H1 (cell line): Measurements from ENCODE around the gene DDX42.

Source experiments
- ATF3 ChIP-seq: IDR thresholded peaks from 2 replicates; pipeline ENCODE4 v1.6.1; 2011; ENCODE audit warnings: low read depth, mild to moderate bottlenecking, low read length; ENCODE audit not compliant: insufficient read depth
- CTCF ChIP-seq, 3 experiments: IDR thresholded peaks; 1 replicate in 2 of 3; 2 replicates in 1 of 3; pipeline versions ENCODE4 v1.5.1 to v1.6.1; 2011; ENCODE audit warnings: low read length in 3 of 3, mild to moderate bottlenecking in 3 of 3, inconsistent platforms in 2 of 3, low read depth in 1 of 3, moderate library complexity in 1 of 3; ENCODE audit not compliant: insufficient read depth in 1 of 3; ENCODE audit errors: control extremely low read depth in 1 of 3
- E2F6 ChIP-seq: IDR thresholded peaks from 2 replicates; pipeline ENCODE4 v1.6.1; 2012; ENCODE audit warnings: inconsistent platforms
- EP300 ChIP-seq, 2 experiments: IDR thresholded peaks; 1 replicate in 1 of 2; 2 replicates in 1 of 2; pipeline ENCODE4 v1.6.1; 2011 to 2012; ENCODE audit warnings: low read depth in 2 of 2, low read length in 2 of 2, mild to moderate bottlenecking in 2 of 2, borderline replicate concordance in 1 of 2, inconsistent platforms in 1 of 2, moderate library complexity in 1 of 2
- EZH2 ChIP-seq: fragments of 200-600 bp; sonication (generic); IDR thresholded peaks from 2 replicates; pipeline ENCODE4 v1.7.1; 2012; ENCODE audit warnings: low read depth, mild to moderate bottlenecking, moderate library complexity, low read length, inconsistent platforms; ENCODE audit not compliant: severe bottlenecking
- JUND ChIP-seq: IDR thresholded peaks from 2 replicates; pipeline ENCODE4 v1.6.1; 2011; ENCODE audit warnings: mild to moderate bottlenecking, improper control_type of control experiment, low read length
- KDM1A ChIP-seq: fragments of 200-600, 300-600 bp; sonication (generic); IDR thresholded peaks from 2 replicates; pipeline ENCODE4 v1.7.1; 2016; ENCODE audit warnings: mild to moderate bottlenecking, low read length, borderline replicate concordance
- POLR2A ChIP-seq, 2 experiments: IDR thresholded peaks; 1 replicate in 1 of 2; 2 replicates in 1 of 2; pipeline ENCODE4 v1.6.1; 2011; ENCODE audit warnings: low read depth in 2 of 2, low read length in 2 of 2, mild to moderate bottlenecking in 2 of 2; ENCODE audit errors: control extremely low read depth in 1 of 2
- POLR2AphosphoS5 ChIP-seq: IDR thresholded peaks from 2 replicates; pipeline ENCODE4 v1.6.1; 2011; ENCODE audit warnings: low read depth, low read length
- SP1 ChIP-seq: IDR thresholded peaks from 2 replicates; pipeline ENCODE4 v1.6.1; 2011; ENCODE audit warnings: low read depth, low read length
- SRF ChIP-seq: IDR thresholded peaks from 2 replicates; pipeline ENCODE4 v1.6.1; 2011; ENCODE audit warnings: mild to moderate bottlenecking, low read depth, low read length, moderate library complexity
- ZNF274 ChIP-seq: IDR thresholded peaks from 2 replicates; pipeline ENCODE4 v1.7.0; 2012; ENCODE audit warnings: low read length, borderline replicate concordance; ENCODE audit errors: extremely low read depth

GRCh38 chr17:63842173-63842539, 68.2 kb downstream of the DDX42 start:
- TF ChIP-seq E2F6: no peak
- TF ChIP-seq KDM1A: no peak
- no peak for TF ChIP-seq ZNF274
- TF ChIP-seq POLR2AphosphoS5: no peak
- TF ChIP-seq CTCF (IDR thresholded peaks at IDR 0.05; ENCODE audit: control extremely low read depth in 1 of 3, insufficient read depth in 1 of 3, low read depth in 1 of 3, low read length in 3 of 3): no peak
- no peak for TF ChIP-seq JUND
- TF ChIP-seq SP1: no peak
- no peak for TF ChIP-seq EZH2
- TF ChIP-seq SRF: no peak
- TF ChIP-seq POLR2A (IDR thresholded peaks at IDR 0.05; ENCODE audit: control extremely low read depth in 1 of 2, low read depth in 2 of 2, low read length in 2 of 2): no peak
- TF ChIP-seq EP300 (IDR thresholded peaks at IDR 0.05; ENCODE audit: borderline replicate concordance in 1 of 2, low read depth in 2 of 2, low read length in 2 of 2): no peak
- no peak for TF ChIP-seq ATF3
